HG03039 (cell line): ENCODE measurements around the gene IL1R1.

Source experiments
- ATAC-seq: cut with Tn5 transposase; IDR thresholded peaks from one replicate; pipeline ENCODE4 v1.9.1; 2021; ENCODE audit warnings: mild to moderate bottlenecking, moderate library complexity; ENCODE audit not compliant: unreplicated experiment

Gene IL1R1

DNA sequence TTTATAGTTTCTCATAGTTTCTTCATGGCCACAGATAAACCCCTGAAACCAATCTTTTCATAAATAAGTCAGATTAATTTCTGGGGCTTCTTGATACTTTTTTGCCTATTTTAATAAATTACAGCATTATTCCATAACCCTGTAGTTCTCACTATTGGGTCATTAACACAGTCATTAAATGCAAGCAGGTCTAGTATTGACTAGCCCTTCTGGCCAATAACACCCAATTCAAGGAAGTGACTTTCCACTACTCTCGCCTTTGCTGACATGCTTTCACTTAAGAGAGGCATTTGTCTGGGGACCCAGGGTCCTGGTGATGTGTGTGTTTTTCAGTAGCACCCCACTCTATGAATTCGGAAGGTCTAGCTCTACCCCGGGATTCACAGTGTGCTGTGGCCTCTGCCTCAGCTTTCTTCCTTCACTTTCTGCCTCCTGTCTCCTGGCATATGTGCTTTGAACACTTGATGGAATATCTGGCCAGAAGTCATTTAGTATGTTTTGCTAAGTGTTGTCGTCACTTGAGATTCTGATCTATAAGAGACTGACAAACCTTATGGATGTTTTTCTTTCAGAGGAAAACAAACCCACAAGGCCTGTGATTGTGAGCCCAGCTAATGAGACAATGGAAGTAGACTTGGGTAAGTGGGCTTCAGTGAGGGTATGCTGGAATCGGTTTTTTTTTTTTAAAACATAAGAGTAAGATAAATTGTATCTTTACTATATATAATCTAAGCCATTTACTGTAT is 25.7 kb downstream of the IL1R1 start:
- no peak for ATAC-seq

DNA sequence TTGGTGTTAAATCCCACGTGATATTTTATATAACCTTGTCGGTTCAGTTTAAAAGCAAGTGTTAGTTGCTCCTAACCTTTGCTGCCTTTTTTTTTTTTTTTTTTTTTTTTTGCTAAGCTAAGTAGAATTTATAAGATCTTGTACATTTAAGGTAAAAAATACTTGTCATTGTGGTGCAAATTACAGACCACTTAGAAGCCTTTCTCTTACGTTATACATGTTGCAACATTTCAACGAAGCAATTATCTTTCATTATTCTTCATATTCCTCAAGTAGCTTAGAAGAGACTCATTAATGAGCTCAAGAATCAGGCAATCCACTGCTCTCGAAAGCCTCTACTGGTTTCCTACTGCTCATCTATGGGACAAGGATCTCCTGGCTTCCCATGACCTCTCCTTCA is 29.4 kb downstream of the IL1R1 start:
- no peak for ATAC-seq

- ATAC-seq = no peak
Observed at GRCh38 chr2:102172745-102173144, 30.2 kb downstream of the IL1R1 start.

GRCh38 chr2:102176172-102176571 is 33.6 kb downstream of the IL1R1 start:
- ATAC-seq = no peak

DNA sequence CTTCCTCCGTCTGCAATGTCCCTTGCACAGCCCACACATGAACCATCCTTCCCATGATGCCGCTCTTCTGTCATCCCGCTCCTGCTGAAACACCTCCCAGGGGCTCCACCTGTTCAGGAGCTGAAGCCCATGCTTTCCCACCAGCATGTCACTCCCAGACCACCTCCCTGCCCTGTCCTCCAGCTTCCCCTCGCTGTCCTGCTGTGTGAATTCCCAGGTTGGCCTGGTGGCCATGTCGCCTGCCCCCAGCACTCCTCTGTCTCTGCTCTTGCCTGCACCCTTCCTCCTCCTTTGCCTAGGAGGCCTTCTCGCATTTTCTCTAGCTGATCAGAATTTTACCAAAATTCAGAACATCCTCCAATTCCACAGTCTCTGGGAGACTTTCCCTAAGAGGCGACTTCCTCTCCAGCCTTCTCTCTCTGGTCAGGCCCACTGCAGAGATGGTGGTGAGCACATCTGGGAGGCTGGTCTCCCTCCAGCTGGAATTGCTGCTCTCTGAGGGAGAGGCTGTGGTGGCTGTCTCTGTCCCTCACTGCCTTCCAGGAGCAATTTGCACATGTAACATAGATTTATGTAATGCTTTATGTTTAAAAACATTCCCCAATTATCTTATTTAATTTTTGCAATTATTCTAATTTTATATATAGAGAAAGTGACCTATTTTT is 35.4 kb downstream of the IL1R1 start:
- no peak for ATAC-seq

DNA sequence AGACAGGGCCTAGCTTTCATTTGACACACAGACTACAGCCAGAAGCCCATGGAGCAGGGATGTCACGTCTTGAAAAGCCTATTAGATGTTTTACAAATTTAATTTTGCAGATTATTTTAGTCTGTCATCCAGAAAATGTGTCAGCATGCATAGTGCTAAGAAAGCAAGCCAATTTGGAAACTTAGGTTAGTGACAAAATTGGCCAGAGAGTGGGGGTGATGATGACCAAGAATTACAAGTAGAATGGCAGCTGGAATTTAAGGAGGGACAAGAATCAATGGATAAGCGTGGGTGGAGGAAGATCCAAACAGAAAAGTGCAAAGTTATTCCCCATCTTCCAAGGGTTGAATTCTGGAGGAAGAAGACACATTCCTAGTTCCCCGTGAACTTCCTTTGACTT is 36.5 kb downstream of the IL1R1 start:
- no peak for ATAC-seq

GRCh38 chr2:102179788-102180686 is 37.5 kb downstream of the IL1R1 start:
- ATAC-seq = no peak

DNA sequence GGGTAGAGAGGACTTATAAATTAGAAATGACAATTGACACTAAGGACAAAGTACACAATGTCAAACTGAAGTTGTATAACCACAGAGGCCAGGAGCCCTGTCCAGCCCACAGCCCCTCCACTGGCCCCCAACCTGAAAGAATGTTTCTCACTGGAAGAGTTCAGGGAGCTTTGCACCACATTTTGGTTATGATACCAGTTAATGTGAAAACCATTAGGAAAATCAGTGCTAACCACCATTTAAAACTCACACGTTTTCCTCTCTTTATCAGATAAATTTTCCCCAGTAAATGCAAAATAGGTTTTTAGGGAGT is 38.1 kb downstream of the IL1R1 start:
- ATAC-seq = no peak

DNA sequence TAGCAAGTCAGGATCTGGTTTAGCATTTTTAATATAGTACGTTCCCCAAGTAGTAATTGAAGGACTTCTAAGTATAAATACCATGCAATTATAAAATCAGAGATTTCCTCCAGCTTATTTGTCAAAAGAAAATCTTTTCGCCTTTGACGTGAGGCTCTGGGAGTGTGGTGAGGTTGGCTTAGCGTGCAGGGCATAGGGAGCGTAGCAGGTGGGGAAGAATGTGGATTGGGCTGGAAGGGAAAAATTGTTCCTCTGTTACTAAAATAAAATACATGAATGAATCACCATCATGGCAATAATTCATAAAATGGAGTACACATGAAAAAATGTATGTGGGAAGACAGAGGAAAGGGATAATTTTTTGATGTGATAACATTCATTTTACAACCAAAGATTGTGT is 38.8 kb downstream of the IL1R1 start:
- no peak for ATAC-seq

GRCh38 chr2:102181919-102182635 is 39.5 kb downstream of the IL1R1 start:
- no peak for ATAC-seq

- ATAC-seq = no peak
Observed at GRCh38 chr2:102184018-102184417, 41.5 kb downstream of the IL1R1 start.

GRCh38 chr2:102184568-102184967 is 42.0 kb downstream of the IL1R1 start:
- no peak for ATAC-seq

DNA sequence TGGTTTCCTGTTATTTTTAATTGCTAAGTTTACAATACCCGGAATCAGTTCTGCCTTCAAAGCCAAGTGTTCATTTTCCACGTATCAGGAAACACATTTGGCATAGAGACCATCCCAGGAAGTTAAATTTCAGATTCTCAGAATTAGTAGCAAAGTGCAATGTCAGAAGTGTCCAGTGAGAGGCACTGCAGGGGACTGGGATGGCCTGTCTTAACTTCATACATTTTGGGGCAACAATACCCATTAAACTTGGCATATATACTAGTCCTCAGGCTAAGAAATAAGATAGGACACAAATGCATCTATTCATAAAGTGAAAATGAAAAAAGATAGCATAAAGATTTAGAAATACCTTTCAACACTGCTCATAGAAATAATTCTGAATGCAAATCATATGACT is 42.8 kb downstream of the IL1R1 start:
- ATAC-seq = no peak

DNA sequence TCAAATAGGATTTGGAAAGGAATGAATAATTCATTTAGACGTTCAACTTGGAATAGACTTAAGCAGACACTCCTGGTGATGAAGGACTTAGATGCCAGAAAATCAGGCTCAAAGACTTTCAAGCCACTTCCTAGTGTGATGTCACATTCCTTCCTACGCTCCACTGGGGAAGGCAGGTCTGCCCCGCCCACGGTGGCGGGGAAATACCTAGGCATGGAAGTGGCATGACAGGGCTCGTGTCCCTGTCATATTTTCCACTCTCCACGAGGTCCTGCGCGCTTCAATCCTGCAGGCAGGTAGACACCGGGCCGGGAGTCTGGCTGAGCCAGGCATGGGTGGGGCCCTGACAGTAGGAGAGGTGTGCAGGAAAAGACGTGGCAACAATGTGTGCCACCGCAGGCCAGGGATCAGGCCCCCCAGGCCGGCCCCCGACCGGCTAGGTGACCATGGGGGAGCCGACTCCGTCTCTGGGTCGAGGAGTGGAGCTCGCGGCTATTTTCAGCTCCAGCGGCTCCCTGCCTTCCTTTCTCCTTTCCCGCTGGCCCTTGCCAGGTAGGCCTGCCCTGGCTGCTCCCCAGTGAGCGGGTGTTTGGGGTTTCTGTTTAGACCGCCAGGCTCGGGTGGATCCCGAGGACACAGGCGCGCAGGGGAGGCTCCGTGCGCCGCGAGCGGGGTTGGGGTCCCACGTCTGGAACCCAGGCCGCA is 44.4 kb downstream of the IL1R1 start, which contains the start of gene IL1RL2:
Gene IL1RL2, plus strand, starts transcription at position 233 of the 705 bp plus-strand sequence. CDS start 845 bp downstream, outside the sequence.
- ATAC-seq = no peak

- ATAC-seq = no peak
Observed at GRCh38 chr2:102187496-102188150, 45.1 kb downstream of the IL1R1 start.

- ATAC-seq = no peak
Observed at GRCh38 chr2:102190430-102191107, 48.0 kb downstream of the IL1R1 start.

DNA sequence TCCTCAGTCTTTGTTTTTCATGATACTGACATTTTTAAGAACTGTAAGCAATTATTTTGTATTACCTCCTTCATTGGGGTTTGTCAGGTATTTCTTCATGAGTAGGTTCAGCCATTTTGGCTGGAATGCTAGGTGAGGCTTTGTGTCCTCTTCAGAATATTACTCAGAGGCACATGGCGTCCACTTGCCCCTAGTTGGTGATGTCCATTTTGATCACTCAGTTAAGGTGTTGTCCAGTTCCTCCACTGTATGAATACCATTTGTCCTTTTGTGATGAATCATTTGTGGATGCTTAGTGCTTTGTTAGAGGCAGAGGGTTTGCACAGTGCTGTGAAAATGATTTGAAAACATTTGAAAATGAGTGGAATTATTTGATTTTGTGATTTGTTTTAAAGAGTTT is 49.0 kb downstream of the IL1R1 start:
- no peak for ATAC-seq

GRCh38 chr2:102193074-102193473 is 50.5 kb downstream of the IL1R1 start:
- ATAC-seq = no peak

DNA sequence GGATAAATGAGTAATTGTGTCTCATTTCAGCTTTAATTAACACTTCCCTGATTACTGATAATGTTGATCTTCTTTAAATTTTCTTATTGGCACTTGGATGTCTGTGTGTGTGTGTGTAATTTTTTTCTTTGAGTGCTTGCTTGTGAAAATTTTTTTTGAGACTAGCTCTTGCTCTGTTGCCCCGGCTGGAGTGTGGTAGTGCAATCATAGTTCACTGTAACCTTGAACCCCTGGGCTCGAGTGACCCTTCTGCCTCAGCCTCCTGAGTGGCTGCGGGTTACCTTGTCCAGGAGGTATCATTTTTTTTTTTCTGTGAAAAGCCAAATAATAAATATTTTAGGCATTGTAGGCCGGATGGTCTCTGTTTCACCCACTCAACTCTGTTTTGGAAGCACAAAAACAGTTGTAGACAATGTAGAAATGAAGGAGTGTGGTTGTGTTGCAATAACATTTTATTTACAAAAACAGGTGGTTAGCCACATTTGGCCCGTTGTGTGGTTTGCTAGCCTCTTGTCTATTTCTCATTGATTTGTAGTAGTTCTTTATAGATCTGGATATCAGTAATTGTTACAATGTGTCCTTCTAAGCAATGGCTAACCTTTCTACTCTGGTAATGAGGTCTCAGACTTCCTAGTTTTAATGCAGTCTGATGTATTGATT is 52.2 kb downstream of the IL1R1 start:
- ATAC-seq = no peak
